ENCODE data around the gene NRARP. TPM values are rescaled to one million over a fixed set of nuclear protein-coding genes. Genes with fewer than 3 reads are reported as not detected.

Gene NRARP
- total RNA-seq, 1 donor from 2014 or later: 1.8 TPM

DNA sequence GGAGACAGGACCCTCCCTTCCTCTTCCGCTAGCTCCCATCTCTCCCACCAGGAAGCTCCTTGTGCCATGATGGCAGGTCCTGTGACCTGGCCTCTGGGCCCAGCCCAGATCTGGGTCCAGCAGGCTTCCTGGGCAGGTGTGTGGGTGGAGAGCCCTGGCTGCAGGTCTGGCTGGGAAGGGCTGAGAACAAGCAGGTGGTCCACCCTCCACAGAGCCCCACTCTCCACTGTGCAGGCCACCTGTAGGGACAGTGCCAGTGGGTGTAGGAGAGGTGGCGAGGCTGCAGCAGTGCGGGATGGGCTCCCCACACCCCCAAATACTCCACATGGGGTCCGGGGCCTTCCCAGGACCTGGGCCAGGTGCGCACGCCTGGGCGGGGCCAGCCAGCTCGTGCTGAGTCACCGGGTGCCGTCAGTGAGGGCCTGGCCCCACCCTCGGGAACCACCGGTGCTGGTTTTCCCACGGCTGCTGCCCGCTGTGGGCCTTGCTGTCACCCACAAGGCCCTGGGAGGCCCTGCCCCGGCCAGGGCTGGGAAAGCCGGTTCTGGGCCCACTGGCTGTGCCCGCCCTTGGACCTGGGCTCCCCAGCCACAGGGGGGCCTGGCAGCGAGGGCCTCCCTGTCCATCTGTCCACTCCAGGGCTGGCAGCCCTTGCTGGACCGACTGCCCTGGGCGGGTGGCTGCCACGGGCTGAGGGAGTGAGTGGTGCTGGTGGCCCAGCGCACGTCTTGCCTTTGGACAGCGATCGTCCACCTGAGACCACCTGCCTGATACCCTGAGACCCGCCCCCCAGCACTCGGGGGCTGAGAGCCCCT, 9.3 kb upstream of the NRARP start:
- intact Hi-C loops (cut with micrococcal nuclease): loop anchor here (2.0 kb wide), 1 partner anchor 15 kb away; no protein-coding TSS in a partner anchor

- intact Hi-C loops (cut with micrococcal nuclease): loop anchor here (2.0 kb wide), 1 partner anchor 16 kb away; no protein-coding TSS in a partner anchor
Measured at GRCh38 chr9:137310189-137311052, 8.3 kb upstream of the NRARP start.

DNA sequence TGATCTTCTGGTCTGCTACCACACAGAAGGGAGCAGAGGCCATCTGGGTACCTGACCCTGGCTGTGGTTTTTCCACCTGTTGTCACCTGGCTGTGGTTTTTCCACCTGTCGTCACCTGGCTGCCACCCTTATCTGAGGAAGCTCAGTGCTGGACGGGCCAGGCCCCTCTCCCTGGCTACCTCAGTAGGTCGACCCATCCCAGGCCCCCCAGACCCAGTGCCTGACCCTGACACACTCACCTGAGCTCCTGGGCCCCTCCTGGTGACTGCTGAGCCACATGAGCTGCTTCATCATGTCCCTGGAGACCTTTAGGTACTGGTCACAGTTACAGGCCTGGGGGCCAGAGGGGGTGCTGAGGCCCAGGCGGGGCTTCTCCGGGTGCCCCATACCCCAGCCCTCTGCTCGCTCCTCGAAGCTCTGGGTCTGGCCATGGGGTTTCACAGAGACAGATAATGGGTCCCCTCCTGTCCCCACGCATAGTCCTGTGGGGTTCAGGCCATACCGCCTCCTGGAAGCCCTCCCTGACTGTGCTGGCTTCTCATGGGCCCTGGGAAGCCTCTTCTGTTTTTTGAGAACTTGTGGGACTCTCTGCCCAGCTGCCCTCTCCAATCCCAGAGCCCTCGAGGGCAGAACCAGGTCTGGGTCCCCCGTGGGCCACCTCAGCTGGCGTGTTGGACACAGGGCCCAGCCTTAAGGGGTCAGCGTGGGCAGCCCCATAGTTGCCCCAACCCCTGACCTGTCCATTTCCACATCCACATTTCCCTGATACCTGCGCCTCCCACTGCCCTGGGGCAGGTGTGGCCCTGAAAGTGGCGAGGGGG, 7.5 kb upstream of the NRARP start:
- intact Hi-C loops (cut with micrococcal nuclease): loop anchor here (2.0 kb wide), 1 partner anchor 17 kb away; no protein-coding TSS in a partner anchor

- intact Hi-C loops (cut with micrococcal nuclease): no loop called here
Measured at GRCh38 chr9:137308057-137308619, 6.1 kb upstream of the NRARP start.

GRCh38 chr9:137307255-137308056, 5.4 kb upstream of the NRARP start:
- intact Hi-C loops (cut with micrococcal nuclease): no loop called here

- intact Hi-C loops (cut with micrococcal nuclease): no loop called here
Measured at GRCh38 chr9:137306850-137307254, 4.8 kb upstream of the NRARP start.

DNA sequence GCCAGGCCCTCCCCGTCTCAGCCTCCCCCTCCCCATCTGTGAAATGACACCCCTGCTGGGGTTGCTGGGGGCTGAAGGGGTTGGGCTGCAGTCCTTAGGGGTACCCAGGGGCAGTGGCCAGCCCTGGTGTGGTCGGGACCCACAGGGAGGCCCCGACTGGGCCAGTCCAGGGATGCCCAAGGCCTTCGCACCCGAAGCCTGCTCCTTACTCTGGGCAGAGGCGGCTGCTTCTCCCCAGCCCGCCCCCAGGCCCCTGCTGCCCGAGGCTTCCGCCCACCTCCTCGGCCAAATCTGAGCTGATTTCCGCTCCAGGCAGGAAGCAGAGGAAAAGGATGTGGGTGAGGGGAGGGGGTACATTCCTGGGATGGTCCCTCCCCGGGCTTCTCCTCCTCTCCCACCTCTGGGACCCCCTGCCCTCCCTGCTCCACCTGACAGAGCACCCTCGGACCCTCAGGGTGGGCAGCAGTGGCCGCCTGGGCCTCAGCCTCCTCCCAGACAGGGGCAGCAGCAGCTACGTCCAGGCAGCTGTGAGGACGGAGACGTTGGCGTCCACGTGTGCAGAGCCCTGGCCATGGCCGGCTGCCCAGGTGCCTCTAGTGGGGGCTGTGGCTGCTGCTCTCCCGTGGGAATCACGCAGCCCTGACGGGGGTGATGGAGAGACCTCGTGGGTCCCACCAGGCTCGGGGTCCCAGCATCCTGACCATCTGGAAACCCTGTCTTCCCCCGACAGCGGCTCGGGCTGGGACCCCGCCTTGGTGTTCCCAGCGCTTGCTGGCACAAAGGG, 4.2 kb upstream of the NRARP start:
- intact Hi-C loops (cut with micrococcal nuclease): no loop called here

- intact Hi-C loops (cut with micrococcal nuclease): no loop called here
Measured at GRCh38 chr9:137305798-137306065, 3.7 kb upstream of the NRARP start.

DNA sequence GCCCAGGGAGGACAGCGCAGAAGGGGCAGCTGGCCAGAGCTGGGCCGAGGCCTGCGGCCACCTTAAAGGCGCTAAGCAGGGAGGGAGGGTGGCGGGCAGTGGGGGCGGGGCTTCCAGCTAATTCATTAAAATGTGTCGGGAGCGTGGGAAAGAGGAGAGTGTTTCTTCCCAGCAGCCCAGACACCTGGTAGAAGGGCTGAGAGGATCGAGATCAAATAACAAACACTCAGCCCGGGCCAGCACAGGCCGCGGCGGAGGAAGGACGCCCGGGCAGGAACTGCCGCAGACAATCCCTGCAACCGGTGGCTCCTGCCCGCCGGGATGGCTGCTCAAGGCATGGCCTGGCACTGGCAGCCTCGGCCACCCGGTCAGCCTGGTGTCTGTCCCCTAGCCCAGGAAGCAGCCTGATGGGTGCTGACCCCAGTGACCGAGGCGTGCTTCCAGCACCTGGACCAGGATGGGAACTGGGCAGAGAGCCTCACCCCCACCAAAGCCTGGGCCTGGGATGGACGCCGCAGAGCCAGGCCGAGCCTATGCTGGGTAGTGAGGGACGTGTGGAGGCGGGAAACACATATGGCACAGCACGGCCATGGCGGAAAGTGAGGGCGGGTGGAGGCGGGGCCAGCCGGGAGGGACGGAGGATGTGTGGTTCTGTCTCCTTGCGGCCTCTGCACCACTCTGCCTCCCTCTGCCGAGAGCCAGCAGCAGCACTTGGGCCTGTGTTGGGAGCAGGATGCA, 3.2 kb upstream of the NRARP start:
- intact Hi-C loops (cut with micrococcal nuclease): no loop called here

DNA sequence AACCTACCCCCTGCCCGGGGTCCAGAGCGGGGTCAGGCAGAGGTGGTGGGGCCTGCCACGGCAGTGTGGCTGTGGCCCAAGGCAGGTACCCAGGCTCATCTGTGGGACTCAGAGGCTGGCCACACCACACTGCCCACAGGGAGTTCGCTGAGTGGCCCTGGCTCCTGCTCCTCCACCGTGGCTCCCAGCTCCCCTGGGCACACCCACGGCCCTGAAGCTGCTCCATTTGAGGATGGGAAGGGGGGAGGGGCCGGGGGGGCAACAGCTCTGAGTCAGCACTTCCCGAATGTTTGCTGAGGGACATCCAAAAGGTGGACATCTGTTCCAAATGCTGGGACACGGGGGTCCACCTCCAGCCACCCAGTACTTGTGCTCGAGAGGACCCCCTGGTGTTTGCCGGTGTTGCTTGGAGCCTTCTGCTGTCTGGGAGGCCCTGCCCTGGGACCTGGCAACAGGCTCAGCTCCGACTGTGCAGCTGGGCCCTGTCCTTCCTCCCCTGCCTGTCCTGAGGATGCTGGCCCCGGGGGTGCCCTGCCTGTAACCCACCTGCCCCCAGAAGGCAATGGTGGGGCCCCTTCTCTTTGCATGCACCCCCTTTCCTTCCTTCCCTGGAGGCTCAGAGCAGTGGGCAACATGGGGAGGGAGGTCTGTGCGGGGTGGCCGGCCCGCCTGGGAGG, 2.5 kb upstream of the NRARP start:
- intact Hi-C loops (cut with micrococcal nuclease): loop anchor here (5.0 kb wide), 1 partner anchor 303 kb away; the partner anchor contains the start of gene ARRDC1

DNA sequence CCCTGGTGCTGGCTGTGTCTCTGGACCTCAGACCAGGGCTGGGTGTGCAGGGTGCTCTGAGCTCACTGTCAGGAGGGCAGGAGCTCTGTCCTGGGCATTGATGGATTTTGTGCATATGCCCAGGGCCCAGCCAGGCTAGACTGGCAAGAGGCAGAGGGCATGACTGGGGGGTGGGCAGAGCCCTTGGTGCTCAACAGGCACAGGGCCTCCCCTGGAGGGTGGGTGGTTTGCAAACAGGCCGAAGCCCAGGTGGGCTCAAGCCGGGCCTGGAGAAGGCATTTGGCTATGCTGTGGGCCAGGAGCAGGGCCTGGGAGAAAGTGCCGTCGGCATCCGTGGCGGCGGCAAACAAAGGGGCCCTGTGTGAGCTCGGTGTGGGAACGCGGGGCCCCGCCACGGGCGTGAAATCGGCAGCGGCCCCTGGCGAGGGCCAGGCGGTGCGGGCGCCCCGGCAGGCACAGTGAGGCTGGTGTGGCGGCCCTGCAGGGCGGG, 1.9 kb upstream of the NRARP start:
- intact Hi-C loops (cut with micrococcal nuclease): loop anchor here (2.0 to 5.0 kb wide), 2 partner anchors 23 to 303 kb away; partner anchors contain the start of gene ARRDC1

- intact Hi-C loops (cut with micrococcal nuclease): loop anchor here (2.0 to 5.0 kb wide), 2 partner anchors 23 to 304 kb away; partner anchors contain the start of gene ARRDC1
Measured at GRCh38 chr9:137303151-137303892, 1.3 kb upstream of the NRARP start.

GRCh38 chr9:137302449-137303150, 529 bp upstream of the NRARP start:
- intact Hi-C loops (cut with micrococcal nuclease): loop anchor here (1.0 to 5.0 kb wide), 4 partner anchors 8 to 305 kb away; partner anchors contain the start of genes ARRDC1, EXD3 and NOXA1

DNA sequence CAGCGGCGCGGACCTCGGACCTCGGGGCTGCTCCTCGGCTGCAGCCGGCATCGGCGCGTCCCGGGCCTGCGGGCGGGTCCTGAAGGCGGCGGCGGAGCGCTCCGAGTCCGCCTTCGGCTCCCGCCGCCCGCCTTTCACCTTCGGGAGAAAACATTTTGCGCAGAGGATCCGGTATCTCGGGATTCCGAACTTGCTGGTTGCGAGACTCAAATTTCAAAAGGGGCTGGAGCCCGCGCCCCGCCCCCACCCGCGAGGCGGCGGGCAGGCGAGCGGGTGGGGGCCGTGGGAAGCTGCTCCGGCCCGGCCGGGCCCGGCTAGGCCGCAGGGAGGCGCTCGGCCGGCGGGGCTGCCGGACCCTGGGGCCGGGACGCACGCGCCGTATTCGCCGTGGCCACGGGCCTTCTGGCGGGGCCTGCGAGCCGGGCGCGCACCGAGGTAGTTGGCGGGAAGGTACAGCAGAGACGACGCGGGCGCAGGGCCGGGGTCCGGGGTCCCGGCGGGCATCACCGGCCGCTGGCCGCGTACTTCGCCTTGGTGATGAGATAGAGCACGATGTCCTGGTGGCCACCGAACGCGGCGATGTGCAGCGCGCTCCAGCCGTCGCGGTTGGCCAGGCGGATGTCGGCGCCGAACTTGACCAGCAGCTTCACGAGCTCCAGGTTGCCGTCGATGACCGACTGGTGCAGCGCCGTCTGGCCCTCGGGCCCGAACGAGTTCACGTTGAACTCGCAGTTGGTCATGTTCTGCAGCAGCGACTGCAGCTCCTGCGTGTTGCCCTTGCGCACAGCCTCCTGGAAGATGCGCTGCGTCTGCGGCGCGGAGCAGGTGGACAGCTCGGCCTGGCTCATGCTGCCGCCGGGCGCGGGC, 757 bp downstream of the NRARP start:
- intact Hi-C loops (cut with micrococcal nuclease): loop anchor here (5.0 kb wide), 1 partner anchor 306 kb away; the partner anchor contains the start of gene ARRDC1

- intact Hi-C loops (cut with micrococcal nuclease): loop anchor here (5.0 kb wide), 1 partner anchor 307 kb away; the partner anchor contains the start of gene ARRDC1
Measured at GRCh38 chr9:137300567-137301080, 1.4 kb downstream of the NRARP start.
